ENCODE measurements around the gene PPM1H. TPM values are rescaled to one million over a fixed set of nuclear protein-coding genes. Genes with fewer than 3 reads are reported as not detected.
"Not testable (repeated sequence)": the region's sequence is repeated elsewhere in the genome, so short reads cannot be mapped to it uniquely, and the experiment has no call there.

The PPM1H gene
- total RNA-seq, 6 experiments from 2014 or later, result 7.0 to 20.9 (median 8.4) TPM

- Mint-ChIP-seq H3K9me3 (no peaks in the 10 kb centered on the region), H3K4me3 (no peak overlapping the region), H3K27me3 (ENCODE audit: insufficient read depth) (no peaks in the 10 kb centered on the region), H3K36me3 (ENCODE audit: low read depth) (0 out of 2 replicates have a peak, but pooled peaks cover 4% of the 10 kb centered on the region), H3K27ac (no peak overlapping the region), H3K4me1 (ENCODE audit: low read depth) (no peaks in the 10 kb centered on the region)
- no peak for TF ChIP-seq CTCF (IDR thresholded peaks at IDR 0.05)
- no peak for DNase-seq
These were observed 266.2 kb downstream of the PPM1H start for GRCh38 chr12:62668782-62669181.

GRCh38 chr12:62664951-62665350 is 270.0 kb downstream of the PPM1H start:
- H3K4me3 Mint-ChIP-seq; DNase-seq; H3K27ac Mint-ChIP-seq; H3K9me3 Mint-ChIP-seq; H3K27me3 Mint-ChIP-seq (ENCODE audit: insufficient read depth): not testable (repeated sequence)
- Mint-ChIP-seq H3K4me1 (ENCODE audit: low read depth) (peaks cover 14% of the 10 kb centered on the region), H3K36me3 (ENCODE audit: low read depth) (peaks cover 14% of the 10 kb centered on the region; the same call in 1 of the 2 replicates)

GRCh38 chr12:62660756-62661155 is 274.2 kb downstream of the PPM1H start:
- Mint-ChIP-seq H3K27ac (peak overlapping the region; percentile 58; the same call in 1 of the 2 replicates), H3K4me1 (ENCODE audit: low read depth) (peaks cover 20% of the 10 kb centered on the region), H3K36me3 (ENCODE audit: low read depth) (peaks cover 12% of the 10 kb centered on the region), H3K27me3 (ENCODE audit: insufficient read depth) (no peaks in the 10 kb centered on the region), H3K4me3 (no peak overlapping the region), H3K9me3 (no peaks in the 10 kb centered on the region)
- no peak for TF ChIP-seq CTCF (IDR thresholded peaks at IDR 0.05)
- DNase-seq, result peak; percentile 30

- no peak for TF ChIP-seq CTCF (IDR thresholded peaks at IDR 0.05)
- Mint-ChIP-seq H3K9me3 (no peaks in the 10 kb centered on the region), H3K4me3 (no peak overlapping the region), H3K4me1 (ENCODE audit: low read depth) (peaks cover 20% of the 10 kb centered on the region), H3K36me3 (ENCODE audit: low read depth) (peaks cover 12% of the 10 kb centered on the region), H3K27ac (no peak overlapping the region), H3K27me3 (ENCODE audit: insufficient read depth) (no peaks in the 10 kb centered on the region)
- no peak for DNase-seq
These were observed 275.3 kb downstream of the PPM1H start for GRCh38 chr12:62659453-62660295.

- TF ChIP-seq CTCF (IDR thresholded peaks at IDR 0.05), result no peak
- Mint-ChIP-seq H3K9me3 (no peaks in the 10 kb centered on the region), H3K36me3 (ENCODE audit: low read depth) (peaks cover 12% of the 10 kb centered on the region), H3K27me3 (ENCODE audit: insufficient read depth) (no peaks in the 10 kb centered on the region), H3K27ac (no peak overlapping the region), H3K4me3 (no peak overlapping the region), H3K4me1 (ENCODE audit: low read depth) (peaks cover 20% of the 10 kb centered on the region)
- no peak for DNase-seq
These were observed 276.0 kb downstream of the PPM1H start for GRCh38 chr12:62658910-62659309.

- Mint-ChIP-seq H3K4me3 (no peak overlapping the region), H3K27me3 (ENCODE audit: insufficient read depth) (no peaks in the 10 kb centered on the region), H3K27ac (no peak overlapping the region), H3K9me3 (no peaks in the 10 kb centered on the region), H3K4me1 (ENCODE audit: low read depth) (peaks cover 20% of the 10 kb centered on the region), H3K36me3 (ENCODE audit: low read depth) (peaks cover 5% of the 10 kb centered on the region)
- TF ChIP-seq CTCF (IDR thresholded peaks at IDR 0.05), result no peak
- no peak for DNase-seq
These were observed 277.7 kb downstream of the PPM1H start for GRCh38 chr12:62657363-62657632.

All from HFFc6 (cell line).